Stimulated activated naive CD4-positive, alpha-beta T cell (primary cell): ENCODE data around the gene CEBPG.

ENCODE experiments used
- DNase-seq, 6 experiments: peaks; one replicate each; lab custom pipeline; 2025; lab: John Stamatoyannopoulos, UW

Gene CEBPG

GRCh38 chr19:33382006-33382405 lies 8.5 kb downstream of the CEBPG start:
- DNase-seq: no peak

- no peak for DNase-seq
Observed at GRCh38 chr19:33382982-33383381, 9.5 kb downstream of the CEBPG start.

GRCh38 chr19:33383720-33384292 lies 10.3 kb downstream of the CEBPG start:
- DNase-seq: no peak

GRCh38 chr19:33384983-33385382 lies 11.5 kb downstream of the CEBPG start:
- DNase-seq: no peak

- no peak for DNase-seq
Observed at GRCh38 chr19:33385956-33386355, 12.4 kb downstream of the CEBPG start.

- DNase-seq: no peak
Observed at GRCh38 chr19:33386361-33386858, 12.9 kb downstream of the CEBPG start.

GRCh38 chr19:33387351-33388230 lies 14.1 kb downstream of the CEBPG start:
- DNase-seq: no peak

- no peak for DNase-seq
Observed at GRCh38 chr19:33388231-33388724, 14.8 kb downstream of the CEBPG start.

GRCh38 chr19:33388725-33389420 lies 15.4 kb downstream of the CEBPG start:
- DNase-seq: no peak

- DNase-seq: no peak
Observed at GRCh38 chr19:33389421-33390100, 16.1 kb downstream of the CEBPG start.

GRCh38 chr19:33390101-33390907 lies 16.8 kb downstream of the CEBPG start:
- DNase-seq: no peak

- DNase-seq: no peak
Observed at GRCh38 chr19:33390908-33391630, 17.6 kb downstream of the CEBPG start.

- no peak for DNase-seq
Observed at GRCh38 chr19:33391631-33392249, 18.2 kb downstream of the CEBPG start.

GRCh38 chr19:33392341-33393285 lies 19.1 kb downstream of the CEBPG start:
- no peak for DNase-seq

- DNase-seq: no peak
Observed at GRCh38 chr19:33393286-33394005, 19.9 kb downstream of the CEBPG start.

GRCh38 chr19:33394006-33394722 lies 20.7 kb downstream of the CEBPG start:
- DNase-seq: no peak
